Gastrocnemius medialis (tissue), 4 donors: ENCODE results near the gene DHDH. TPM values are rescaled to one million over a fixed set of nuclear protein-coding genes. Genes with fewer than 3 reads are reported as not detected.
A peak's percentile ranks its signal among the peaks of the same experiment; 100 is the strongest.
"Not testable (repeated sequence)": the region's sequence is repeated elsewhere in the genome, so short reads cannot be mapped to it uniquely, and the experiment has no call there.

Source experiments
- ATAC-seq, 2 donors: fragments of 150-250 bp; one replicate each; pipeline ENCODE4 v1.9.1; 2016
- DNase-seq, 2 donors: peaks; one replicate each; pipeline ENCODE4 v3.0.0-alpha.2; 2019
- H3K27ac ChIP-seq, 4 donors: fragments of 200-600 bp; sonication (generic); 1 replicate in 1 of 4; 2 replicates in 3 of 4; pipeline ENCODE4 v1.5.1; 2016 to 2018; ENCODE audit warnings: mild to moderate bottlenecking in 2 of 4, moderate library complexity in 1 of 4
- H3K27me3 ChIP-seq, 3 donors: fragments of 200-600 bp; sonication (generic) in 2 of 3; 1 replicate in 1 of 3; 2 replicates in 2 of 3; pipeline versions ENCODE4 v1.5.1 to v1.6.0; 2016 to 2019; ENCODE audit warnings: mild to moderate bottlenecking in 1 of 3, moderate library complexity in 1 of 3
- H3K36me3 ChIP-seq, 2 donors: fragments of 200-600 bp; sonication (generic) in 1 of 2; one replicate each; pipeline ENCODE4 v1.5.1; 2017 to 2018
- H3K4me1 ChIP-seq, 2 donors: fragments of 200-600 bp; sonication (generic) in 1 of 2; one replicate each; pipeline ENCODE4 v1.5.1; 2016 to 2017; ENCODE audit warnings: mild to moderate bottlenecking in 2 of 2
- H3K4me3 ChIP-seq, 4 donors: fragments of 200-600 bp; sonication (generic) in 3 of 4; 1 replicate in 1 of 4; 2 replicates in 3 of 4; pipeline ENCODE4 v1.5.1; 2016 to 2019; ENCODE audit warnings: mild to moderate bottlenecking in 2 of 4
- H3K9me3 ChIP-seq, 3 donors: fragments of 200-600 bp; sonication (generic) in 2 of 3; 1 replicate in 1 of 3; 2 replicates in 2 of 3; pipeline ENCODE4 v1.5.1; 2016 to 2019
- CTCF ChIP-seq, 5 experiments: fragments of 450-650 bp in 3 of 5; fragments of 200-600 bp in 2 of 5; sonication (generic) in 2 of 5; IDR thresholded peaks in 4 of 5; conservative IDR thresholded peaks in 1 of 5; 1 replicate in 4 of 5; 2 replicates in 1 of 5; pipeline ENCODE4 v1.5.1; 2016 to 2019; ENCODE audit warnings: antibody characterized with exemption in 5 of 5, mild to moderate bottlenecking in 3 of 5, moderate library complexity in 3 of 5
- POLR2A ChIP-seq, 2 donors: fragments of 450-650 bp; IDR thresholded peaks; one replicate each; pipeline ENCODE4 v1.6.1; 2017; ENCODE audit warnings: antibody characterized with exemption in 2 of 2, mild to moderate bottlenecking in 2 of 2, moderate library complexity in 2 of 2
- in situ Hi-C, 4 donors: fragments of 200-750 bp; cut with MboI; loops; one replicate each; pipeline versions ENCODE4 v1.15.0 to v1.8.0; 2017; ENCODE audit warnings: low sequenced_read_pairs in 4 of 4
- intact Hi-C: fragments of 100-400 bp; cut with DNase I; formaldehyde crosslinking; loops from one replicate; pipeline ENCODE4 v1.15.1; 2023; ENCODE audit warnings: low total_unique reads
- total RNA-seq, 4 donors: library from RNA; depleted of rRNA; stranded (reverse); fragments of >200 nt; gene quantifications; one replicate each; pipeline versions ENCODE4 v1.1.0 to v1.2.3, GENCODE V29; 2016

The DHDH gene
- not detected for total RNA-seq

- ATAC-seq (peak; percentile 48 to 61), DNase-seq (peak in 1 of 2 donors; percentile 43)
- peaks cover 21 to 24% (median 22%) of the 10 kb centered on the region in 3 donors for H3K27me3 ChIP-seq
- H3K4me1 ChIP-seq: peaks cover 0 to 3% of the 10 kb centered on the region in 2 donors
- in situ Hi-C loops: no loop called here
- H3K9me3 ChIP-seq: no peaks in the 10 kb centered on the region
- H3K4me3 ChIP-seq: peak within 1 kb of the TSS; percentile 36 to 55 (median 50)
- TF ChIP-seq POLR2A (IDR thresholded peaks at IDR 0.05) (no peak), CTCF (IDR thresholded peaks at IDR 0.05 in 4 of 5, conservative IDR thresholded peaks at IDR 0.05 in 1 of 5) (no peak)
- intact Hi-C loops: no loop called here
- H3K27ac ChIP-seq: no peak within 1 kb of the TSS
- no peaks in the 10 kb centered on the region for H3K36me3 ChIP-seq
These were observed at the start of gene DHDH for GRCh38 chr19:48933382-48933932. TSS of gene DHDH (plus strand) at chr19:48933699. CDS start at chr19:48933722, 23 bp downstream.

- Histone ChIP-seq H3K4me1 (peaks cover 0 to under 1% of the 10 kb centered on the region in 2 donors), H3K27me3 (no peaks in the 10 kb centered on the region), H3K36me3 (no peaks in the 10 kb centered on the region), H3K4me3 (no peak overlapping the region), H3K27ac (no peak overlapping the region), H3K9me3 (no peaks in the 10 kb centered on the region)
- ATAC-seq (no peak), DNase-seq (no peak)
- TF ChIP-seq CTCF (IDR thresholded peaks at IDR 0.05 in 4 of 5, conservative IDR thresholded peaks at IDR 0.05 in 1 of 5): no peak
- TF ChIP-seq POLR2A (IDR thresholded peaks at IDR 0.05): no peak
- intact Hi-C loops (no loop called here), in situ Hi-C loops (no loop called here)
These were observed 49.8 kb upstream of the DHDH start for GRCh38 chr19:48883726-48884125.

- DNase-seq: no peak
- in situ Hi-C loops: no loop called here
These were observed 45.5 kb upstream of the DHDH start for GRCh38 chr19:48887861-48888612.

GRCh38 chr19:48889496-48889895, 44.0 kb upstream of the DHDH start:
- in situ Hi-C loops, H3K27ac ChIP-seq, ATAC-seq, DNase-seq, H3K27me3 ChIP-seq, H3K36me3 ChIP-seq, H3K9me3 ChIP-seq, H3K4me3 ChIP-seq, H3K4me1 ChIP-seq, intact Hi-C loops: not testable (repeated sequence)

More at GRCh38 chr19:48887861-48888612, 45.5 kb upstream of the DHDH start:
- ATAC-seq: no peak
- intact Hi-C loops: no loop called here
- H3K4me3 ChIP-seq: no peak overlapping the region
- no peak overlapping the region for H3K27ac ChIP-seq
- no peaks in the 10 kb centered on the region for H3K36me3 ChIP-seq
- TF ChIP-seq CTCF (IDR thresholded peaks at IDR 0.05 in 4 of 5, conservative IDR thresholded peaks at IDR 0.05 in 1 of 5) (no peak), POLR2A (IDR thresholded peaks at IDR 0.05) (no peak)
- no peaks in the 10 kb centered on the region for H3K27me3 ChIP-seq
- H3K9me3 ChIP-seq: no peaks in the 10 kb centered on the region
- no peaks in the 10 kb centered on the region for H3K4me1 ChIP-seq

- TF ChIP-seq POLR2A (IDR thresholded peaks at IDR 0.05) (no peak), CTCF (IDR thresholded peaks at IDR 0.05 in 4 of 5, conservative IDR thresholded peaks at IDR 0.05 in 1 of 5) (no peak)
- no peak overlapping the region for H3K27ac ChIP-seq
- H3K9me3 ChIP-seq: no peaks in the 10 kb centered on the region
- no peaks in the 10 kb centered on the region for H3K36me3 ChIP-seq
- no peak for ATAC-seq
- no peaks in the 10 kb centered on the region for H3K4me1 ChIP-seq
- in situ Hi-C loops (no loop called here), intact Hi-C loops (no loop called here)
- no peak for DNase-seq
- no peak overlapping the region for H3K4me3 ChIP-seq
- no peaks in the 10 kb centered on the region for H3K27me3 ChIP-seq
These were observed 42.9 kb upstream of the DHDH start for GRCh38 chr19:48890551-48890950.
